HG03025 (cell line): ENCODE data around the gene MCUR1.
"Not testable (repeated sequence)": the region's sequence is repeated elsewhere in the genome, so short reads cannot be mapped to it uniquely, and the experiment has no call there.

Experiments
- ATAC-seq: cut with Tn5 transposase; IDR thresholded peaks from one replicate; pipeline ENCODE4 v1.9.1; 2021; ENCODE audit warnings: mild to moderate bottlenecking, moderate library complexity; ENCODE audit not compliant: unreplicated experiment, low FRiP score

Gene MCUR1

GRCh38 chr6:13787137-13787536 is 27.2 kb downstream of the MCUR1 start:
- ATAC-seq, result no peak

DNA sequence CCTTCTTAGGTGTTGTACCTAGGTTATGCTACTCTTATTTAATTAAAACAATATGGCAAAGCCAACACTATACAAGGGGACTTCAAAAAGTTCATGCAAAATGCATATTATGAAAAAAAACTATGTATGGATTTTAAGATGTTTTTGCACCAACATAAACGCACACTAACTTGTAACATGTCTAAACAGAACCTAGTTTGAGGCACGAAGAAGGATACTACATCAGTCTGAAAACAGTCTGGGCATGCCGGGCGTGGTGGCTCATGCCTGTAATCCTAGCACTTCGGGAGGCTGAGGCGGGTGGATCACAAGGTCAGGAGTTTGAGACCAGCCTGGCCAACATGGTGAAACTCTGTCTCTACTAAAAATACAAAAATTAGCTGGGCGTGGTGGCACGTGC is 34.2 kb downstream of the MCUR1 start:
- not testable (repeated sequence) for ATAC-seq

GRCh38 chr6:13778028-13778427 is 36.3 kb downstream of the MCUR1 start:
- no peak for ATAC-seq

DNA sequence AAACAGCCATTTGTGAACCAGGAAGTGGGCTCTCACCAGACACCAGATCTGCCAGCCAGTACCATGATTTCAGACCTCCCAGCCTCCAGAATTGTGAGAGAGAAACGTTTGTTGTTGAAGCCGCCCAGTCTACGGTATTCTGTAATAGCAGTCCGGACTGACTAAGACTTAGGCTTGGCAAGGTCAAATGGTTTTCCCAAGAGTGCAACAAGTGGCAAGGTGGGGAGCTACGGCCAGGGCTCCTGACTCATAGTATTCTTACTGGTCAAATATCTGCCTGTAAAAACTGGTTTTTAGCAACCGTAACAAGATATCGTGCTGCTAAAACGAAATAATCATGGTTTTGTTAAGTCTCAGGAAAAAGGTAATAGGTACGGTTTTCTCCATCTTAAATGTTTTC is 37.8 kb downstream of the MCUR1 start:
- ATAC-seq, result no peak

- not testable (repeated sequence) for ATAC-seq
Measured at GRCh38 chr6:13775466-13775865, 38.9 kb downstream of the MCUR1 start.

- ATAC-seq, result not testable (repeated sequence)
Measured at GRCh38 chr6:13772358-13773030, 41.9 kb downstream of the MCUR1 start.

DNA sequence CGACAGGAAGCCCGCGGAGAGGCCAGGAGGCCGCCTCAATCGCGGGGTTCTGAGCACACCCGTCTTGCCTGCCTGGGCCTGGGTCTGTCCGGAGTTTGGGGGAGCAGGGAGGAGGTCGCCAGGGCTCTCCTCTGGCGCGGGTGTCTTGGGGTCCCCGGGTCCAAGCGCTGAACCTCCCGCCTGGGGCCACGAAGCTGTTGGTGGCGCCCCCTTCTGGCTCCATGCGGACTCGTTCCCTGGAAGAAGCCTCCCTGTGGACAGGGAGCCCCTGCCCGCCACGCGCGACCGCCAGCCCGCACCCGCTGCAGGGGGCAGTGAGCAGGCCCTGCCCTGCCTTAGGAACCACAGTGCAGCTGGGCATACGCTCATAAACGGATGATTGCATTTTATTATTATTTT is 44.7 kb downstream of the MCUR1 start:
- no peak for ATAC-seq

GRCh38 chr6:13769034-13769654 is 45.2 kb downstream of the MCUR1 start:
- ATAC-seq, result no peak

GRCh38 chr6:13767121-13767808 is 47.1 kb downstream of the MCUR1 start:
- no peak for ATAC-seq

DNA sequence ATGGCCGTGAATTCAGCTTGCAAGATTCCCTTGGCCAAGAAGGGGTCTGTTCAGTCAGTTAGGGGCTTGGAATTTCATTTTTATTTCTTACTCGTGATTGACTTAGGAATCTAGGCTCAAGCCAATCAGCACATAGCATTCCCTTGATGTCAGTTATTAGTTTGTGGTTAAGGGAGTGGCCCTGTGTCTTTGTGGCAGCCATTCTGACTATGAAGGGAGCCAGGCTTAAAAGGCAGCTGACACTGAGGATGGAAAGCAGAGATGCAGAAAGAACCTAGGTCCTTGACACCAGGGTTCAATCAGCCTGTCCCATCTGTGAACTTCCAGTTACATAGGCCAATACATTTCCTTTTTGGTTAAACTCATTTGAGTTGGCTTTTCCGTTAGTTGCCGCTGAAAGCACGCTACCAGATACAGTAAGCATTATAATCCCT is 48.1 kb downstream of the MCUR1 start:
- no peak for ATAC-seq

DNA sequence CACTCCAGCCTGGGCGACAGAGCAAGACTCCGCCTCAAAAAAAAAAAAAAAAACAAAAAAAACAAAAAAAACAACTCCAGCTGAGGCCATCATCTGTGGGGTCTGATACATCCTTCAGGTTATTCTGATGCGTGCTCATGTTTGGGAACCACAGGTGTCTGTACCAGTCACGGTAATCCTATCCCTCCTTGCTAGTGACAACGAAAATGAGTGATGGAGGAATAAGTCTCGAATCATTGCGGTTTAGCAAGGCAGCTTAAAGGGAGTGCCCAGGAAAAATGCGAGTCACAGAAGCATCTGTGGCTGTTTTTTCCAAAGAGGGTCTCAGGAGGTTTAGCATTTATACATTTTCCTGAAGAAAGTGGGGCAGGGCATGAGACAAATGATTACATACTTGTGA is 48.8 kb downstream of the MCUR1 start:
- ATAC-seq, result no peak

- ATAC-seq, result no peak
Measured at GRCh38 chr6:13764996-13765395, 49.4 kb downstream of the MCUR1 start.

GRCh38 chr6:13763740-13764381 is 50.5 kb downstream of the MCUR1 start:
- ATAC-seq, result no peak

- ATAC-seq, result no peak
Measured at GRCh38 chr6:13762611-13763441, 51.5 kb downstream of the MCUR1 start.

GRCh38 chr6:13761361-13762036 is 52.9 kb downstream of the MCUR1 start:
- ATAC-seq, result no peak

DNA sequence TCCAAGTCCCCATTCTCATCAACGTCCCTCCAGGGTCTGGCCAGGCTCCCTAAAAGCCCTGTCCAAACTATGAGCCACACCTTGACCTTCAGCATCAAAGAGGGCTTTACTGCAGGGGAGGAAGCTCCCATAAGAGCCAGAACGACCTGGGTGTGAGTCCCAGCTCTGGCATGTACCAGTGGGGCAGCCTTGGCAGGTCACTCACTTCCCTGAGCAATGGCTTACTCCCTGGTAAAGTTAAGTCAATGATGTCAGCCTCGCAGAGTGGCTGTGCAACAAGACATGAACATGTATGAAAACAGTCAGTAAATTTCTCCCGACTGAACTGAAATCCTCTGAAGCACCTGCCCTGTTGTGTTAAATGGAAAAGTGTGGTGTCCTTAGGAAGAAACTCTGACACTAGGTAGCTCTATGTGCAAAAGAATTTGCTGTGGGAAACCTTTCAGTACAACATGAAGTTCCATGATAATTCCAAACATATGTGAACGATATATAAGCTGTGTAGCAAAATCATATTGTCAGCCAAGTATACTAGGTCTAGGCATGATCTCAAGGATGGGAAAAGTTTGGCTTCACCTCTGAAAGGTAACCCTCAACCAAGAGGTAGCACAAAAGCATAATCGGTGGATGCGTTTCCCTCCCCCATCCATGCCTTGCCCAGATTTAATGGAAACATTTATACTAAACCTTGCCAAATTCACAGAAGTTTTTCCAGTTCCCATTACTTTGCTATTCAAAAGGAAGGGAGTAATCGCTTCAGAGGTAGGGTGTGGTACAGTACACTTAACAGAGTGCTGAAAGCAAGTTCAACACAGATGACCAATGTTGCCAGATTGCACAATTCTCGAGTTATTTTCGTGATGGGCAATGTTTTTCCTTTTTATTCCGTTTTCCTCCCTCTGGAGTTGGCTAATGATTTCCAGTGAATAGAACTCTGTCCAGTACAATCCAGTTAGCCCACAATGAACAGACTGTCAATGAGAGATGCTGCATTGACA is 53.8 kb downstream of the MCUR1 start:
- ATAC-seq, result no peak

DNA sequence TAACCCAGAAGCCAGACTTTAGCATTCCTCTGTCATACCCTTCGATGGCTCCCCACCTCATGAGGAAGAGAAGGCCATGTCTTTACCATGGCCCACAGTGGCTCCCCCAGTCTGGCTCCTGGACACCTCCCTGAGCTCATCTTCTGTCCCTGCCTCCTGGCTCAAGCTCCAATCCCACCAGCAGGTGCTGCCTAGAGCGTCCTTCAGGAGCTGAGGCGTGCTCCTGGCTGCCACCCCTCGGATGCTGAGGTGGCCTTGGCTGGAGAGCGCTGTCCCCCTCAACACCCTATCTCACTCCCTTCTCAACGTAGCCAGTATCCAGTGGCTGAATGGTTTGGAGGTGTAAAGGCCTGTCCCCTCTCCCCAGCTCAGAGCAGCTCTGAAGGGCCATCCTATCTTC is 55.3 kb downstream of the MCUR1 start:
- ATAC-seq, result no peak

DNA sequence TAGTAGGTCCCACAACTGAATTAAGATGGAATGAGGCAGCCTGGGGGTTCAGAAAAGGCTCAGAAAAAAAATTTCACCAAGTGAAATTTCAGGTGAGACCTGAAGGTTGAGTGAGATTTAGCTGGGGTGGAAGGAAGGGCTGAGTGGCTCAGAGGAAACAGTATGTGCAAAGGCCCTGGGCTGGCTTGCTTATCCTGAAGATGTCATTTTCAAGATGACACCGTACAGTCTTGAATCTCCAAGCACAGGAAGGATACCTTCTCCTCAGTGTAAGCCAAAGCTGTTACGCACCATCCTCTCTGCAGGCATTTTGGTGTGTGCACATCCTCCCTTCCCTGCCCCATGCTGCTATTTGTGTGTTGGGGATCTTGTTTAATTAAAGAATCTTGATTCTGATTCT is 59.7 kb downstream of the MCUR1 start:
- ATAC-seq, result no peak

- ATAC-seq, result no peak
Measured at GRCh38 chr6:13743736-13744127, 70.6 kb downstream of the MCUR1 start.
